ENCODE results near the gene PIK3CA. TPM values are rescaled to one million over a fixed set of nuclear protein-coding genes. Genes with fewer than 3 reads are reported as not detected.

PIK3CA gene
- total and polyA plus RNA-seq, 10 of the 15 experiments (the other 5 are each of a cell fraction or from before 2014, with no cell fraction given), result 3.0 to 18.6 (median 9.0) TPM

GRCh38 chr3:179172546-179172945 is 24.4 kb downstream of the PIK3CA start (continued):
- TF ChIP-seq GABPA (IDR thresholded peaks at IDR 0.05; ENCODE audit: low read depth), result no peak
- no peak for TF ChIP-seq PML (IDR thresholded peaks at IDR 0.05; ENCODE audit: low read length)
- TF ChIP-seq RUNX3 (IDR thresholded peaks at IDR 0.05; ENCODE audit: low read length), result no peak

GRCh38 chr3:179174316-179174715 is 26.2 kb downstream of the PIK3CA start:
- H3K27ac ChIP-seq (ENCODE audit: control insufficient read depth, insufficient read depth), result no peak overlapping the region; the same call in 1 of the 2 replicates
- POLR2A ChIA-PET, result interaction anchor here (0.6 to 0.9 kb wide), 3 partner anchors 91 to 364 kb away, joined by 3 to 4 read pairs (median 3); no protein-coding TSS in a partner anchor

DNA sequence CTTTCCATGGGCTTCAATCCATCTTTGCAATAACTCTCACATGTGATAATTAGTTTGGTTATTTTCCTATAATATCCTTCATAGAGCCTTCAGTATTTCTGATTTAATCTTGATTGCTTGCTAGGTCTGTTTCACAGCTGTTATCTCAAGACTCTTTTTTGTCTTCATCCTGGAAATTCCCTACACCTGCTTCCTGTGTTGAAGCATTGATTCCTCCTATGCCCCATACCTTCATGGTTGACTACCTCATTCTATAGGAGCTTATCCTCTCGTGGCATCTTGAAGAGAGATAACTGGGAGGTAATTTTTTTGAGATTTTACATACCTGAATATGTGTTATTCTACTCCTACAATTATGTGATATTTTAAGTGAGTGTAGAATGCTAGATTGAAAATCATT is 26.7 kb downstream of the PIK3CA start:
- H3K4me2 ChIP-seq (ENCODE audit: control insufficient read depth, insufficient read depth), result no peak overlapping the region; the same call in 1 of the 2 replicates
- H3K4me1 ChIP-seq (ENCODE audit: control insufficient read depth, insufficient read depth, low read length), result peaks cover 6% of the 10 kb centered on the region; the same call in 1 of the 2 replicates
- POLR2A ChIA-PET, result interaction anchor here (0.6 to 0.9 kb wide), 4 partner anchors 8 to 365 kb away, joined by 3 to 4 read pairs (median 3); no protein-coding TSS in a partner anchor
- CTCF ChIA-PET, result interaction anchor here (0.6 to 1.3 kb wide), 6 partner anchors 10 to 128 kb away, joined by 3 to 4 read pairs (median 3); no protein-coding TSS in a partner anchor
- DNase-seq (ENCODE audit: low read depth, low spot score) (no peak), FAIRE-seq (no peak), ATAC-seq (peak; percentile 68)
- no peaks in the 10 kb centered on the region for H3K9me3 ChIP-seq (replicated peaks; ENCODE audit: control insufficient read depth, insufficient read depth, low read length)
- peaks cover 8% of the 10 kb centered on the region for H3K79me2 ChIP-seq (ENCODE audit: control insufficient read depth, insufficient read depth, low read length)
- 0% methylated on average over 1 of the region's 1 CpG for WGBS (ENCODE audit: insufficient coverage, insufficient replicate concordance, low lambda C conversion rate, missing lambda C conversion rate)
- H3K9ac ChIP-seq (ENCODE audit: control insufficient read depth, insufficient read depth, low read length), result no peak overlapping the region
- RAD21 ChIA-PET (ENCODE audit: unreplicated experiment), result interaction anchor here (0.6 to 1.1 kb wide), 4 partner anchors 9 to 27 kb away, joined by 3 to 5 read pairs (median 4); partner anchors contain the start of gene PIK3CA
- no peaks in the 10 kb centered on the region for H3K27me3 ChIP-seq (replicated peaks in 1 of 2; ENCODE audit: control insufficient read depth in 2 of 2, insufficient read depth in 2 of 2, low read length in 1 of 2)
- BruUV-seq (replicated peaks), result no TSS peak
- H3K36me3 ChIP-seq (ENCODE audit: control insufficient read depth in 2 of 2, insufficient read depth in 2 of 2, low read length in 1 of 2), result no peaks in the 10 kb centered on the region
- no peak overlapping the region; the same call in 1 of the 2 replicates for H3K27ac ChIP-seq (ENCODE audit: control insufficient read depth, insufficient read depth)
- SMC1A ChIA-PET (ENCODE audit: uncharacterized antibody, unreplicated experiment), result interaction anchor here (2.0 to 3.1 kb wide), 3 partner anchors 10 to 25 kb away, joined by 9 to 26 read pairs (median 14); no protein-coding TSS in a partner anchor
- H3K4me3 ChIP-seq, result no peak overlapping the region
- intact Hi-C loops (cut with micrococcal nuclease; ENCODE audit: unreplicated experiment), result no loop called here
- no peak overlapping the region for H2AFZ ChIP-seq (ENCODE audit: control insufficient read depth, low read depth, low read length)
- in situ Hi-C loops (cut with MboI), result no loop called here
- no peaks in the 10 kb centered on the region for H4K20me1 ChIP-seq (ENCODE audit: control insufficient read depth, insufficient read depth)
- TF ChIP-seq SUZ12 (IDR thresholded peaks at IDR 0.05; ENCODE audit: unreplicated experiment) (no peak), EZH2 (IDR thresholded peaks at IDR 0.05; ENCODE audit: borderline replicate concordance, control insufficient read depth, low read depth, low read length) (no peak), IKZF2 (IDR thresholded peaks at IDR 0.05) (no peak), YBX1 (IDR thresholded peaks at IDR 0.05) (no peak), TCF12 (IDR thresholded peaks at IDR 0.05; ENCODE audit: low read depth, low read length) (0 out of 2 replicates have a peak, but pooled peaks have one; percentile 9), PBX3 (IDR thresholded peaks at IDR 0.05; ENCODE audit: insufficient replicate concordance, low read depth, low read length) (no peak), IKZF1 (conservative IDR thresholded peaks at IDR 0.05) (peak; percentile 31; the same call in 1 of the 2 replicates)

More at GRCh38 chr3:179174316-179174715, 26.2 kb downstream of the PIK3CA start:
- ChIA-PET CTCF (interaction anchor here (0.6 to 1.3 kb wide), 6 partner anchors 11 to 127 kb away, joined by 3 to 4 read pairs (median 3); no protein-coding TSS in a partner anchor), RAD21 (ENCODE audit: unreplicated experiment) (interaction anchor here (0.6 to 1.1 kb wide), 4 partner anchors 10 to 26 kb away, joined by 3 to 5 read pairs (median 4); partner anchors contain the start of gene PIK3CA), SMC1A (ENCODE audit: uncharacterized antibody, unreplicated experiment) (interaction anchor here (2.0 to 3.1 kb wide), 3 partner anchors 10 to 25 kb away, joined by 9 to 26 read pairs (median 14); no protein-coding TSS in a partner anchor)
- TF ChIP-seq YY1 (IDR thresholded peaks at IDR 0.05; ENCODE audit: low read depth, low read length), result no peak
- TF ChIP-seq SPI1 (IDR thresholded peaks at IDR 0.05; ENCODE audit: borderline replicate concordance, insufficient read depth, low read depth, low read length), result peak; percentile 56; the same call in 1 of the 2 replicates
- Histone ChIP-seq H3K9ac (ENCODE audit: control insufficient read depth, insufficient read depth, low read length) (no peak overlapping the region), H3K4me2 (ENCODE audit: control insufficient read depth, insufficient read depth) (peak overlapping the region; percentile 7; the same call in 1 of the 2 replicates), H4K20me1 (ENCODE audit: control insufficient read depth, insufficient read depth) (no peaks in the 10 kb centered on the region), H3K27me3 (replicated peaks in 1 of 2; ENCODE audit: control insufficient read depth in 2 of 2, insufficient read depth in 2 of 2, low read length in 1 of 2) (no peaks in the 10 kb centered on the region), H3K79me2 (ENCODE audit: control insufficient read depth, insufficient read depth, low read length) (peaks cover 8% of the 10 kb centered on the region), H3K36me3 (ENCODE audit: control insufficient read depth in 2 of 2, insufficient read depth in 2 of 2, low read length in 1 of 2) (no peaks in the 10 kb centered on the region), H3K9me3 (replicated peaks; ENCODE audit: control insufficient read depth, insufficient read depth, low read length) (no peaks in the 10 kb centered on the region), H3K4me3 (no peak overlapping the region), H3K4me1 (ENCODE audit: control insufficient read depth, insufficient read depth, low read length) (peaks cover 6% of the 10 kb centered on the region; the same call in 1 of the 2 replicates), H2AFZ (ENCODE audit: control insufficient read depth, low read depth, low read length) (no peak overlapping the region)
- FAIRE-seq (peak; percentile 23), DNase-seq (ENCODE audit: low read depth, low spot score) (no peak), ATAC-seq (peak; percentile 91)
- no TSS peak for BruUV-seq (replicated peaks)
- intact Hi-C loops (cut with micrococcal nuclease; ENCODE audit: unreplicated experiment) (no loop called here), in situ Hi-C loops (cut with MboI) (no loop called here)
- WGBS (ENCODE audit: insufficient coverage, insufficient replicate concordance, low lambda C conversion rate, missing lambda C conversion rate), result 100% methylated on average over 2 of the region's 3 CpGs

Measured in GM12878 (cell line).